HG03039 (cell line): ENCODE measurements around the gene PARD3.

Experiments
- ATAC-seq: cut with Tn5 transposase; IDR thresholded peaks from one replicate; pipeline ENCODE4 v1.9.1; 2021; ENCODE audit warnings: mild to moderate bottlenecking, moderate library complexity; ENCODE audit not compliant: unreplicated experiment

Gene PARD3

DNA sequence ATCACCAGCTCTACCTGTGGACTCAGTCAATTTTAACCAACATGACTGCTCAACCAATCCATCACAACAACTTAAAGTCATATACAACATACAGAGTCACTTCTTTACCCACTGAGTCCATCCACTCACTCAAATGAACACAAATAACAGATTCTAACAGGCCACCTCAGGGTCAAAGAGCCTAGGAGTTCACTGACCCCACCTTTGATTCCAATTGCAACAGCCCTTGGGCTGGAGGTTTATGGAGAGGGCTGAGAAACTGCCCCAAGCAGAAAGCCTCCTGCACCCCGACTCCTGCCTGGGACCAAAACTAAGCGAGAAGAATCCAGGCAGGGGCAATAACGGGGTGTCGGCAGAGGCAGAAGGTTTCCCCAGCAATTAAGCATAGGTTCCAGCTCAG, 263.8 kb downstream of the PARD3 start:
- no peak for ATAC-seq

- ATAC-seq, result no peak
Observed at GRCh38 chr10:34549953-34550352, 265.1 kb downstream of the PARD3 start.

DNA sequence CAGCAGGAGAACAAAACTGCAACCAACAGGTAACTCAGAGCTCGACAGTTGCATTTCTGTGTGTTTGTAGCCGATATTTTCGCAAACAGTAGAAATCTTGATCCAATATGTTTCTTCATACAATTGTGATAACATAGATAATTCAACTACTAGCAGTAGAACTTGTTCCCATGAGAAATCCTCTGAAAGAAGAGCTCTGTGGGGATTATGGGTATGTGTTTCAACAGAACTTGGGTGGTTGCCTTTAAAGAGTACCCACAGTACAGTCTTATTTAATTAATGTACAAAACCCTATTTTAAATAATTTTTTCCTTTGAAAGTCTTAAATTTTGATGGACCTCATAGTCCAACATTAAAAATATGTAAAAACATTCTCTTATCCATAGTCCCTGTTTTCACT, 266.1 kb downstream of the PARD3 start:
- no peak for ATAC-seq

- no peak for ATAC-seq
Observed at GRCh38 chr10:34548466-34548865, 266.6 kb downstream of the PARD3 start.

GRCh38 chr10:34547695-34548094, 267.4 kb downstream of the PARD3 start:
- ATAC-seq, result no peak

DNA sequence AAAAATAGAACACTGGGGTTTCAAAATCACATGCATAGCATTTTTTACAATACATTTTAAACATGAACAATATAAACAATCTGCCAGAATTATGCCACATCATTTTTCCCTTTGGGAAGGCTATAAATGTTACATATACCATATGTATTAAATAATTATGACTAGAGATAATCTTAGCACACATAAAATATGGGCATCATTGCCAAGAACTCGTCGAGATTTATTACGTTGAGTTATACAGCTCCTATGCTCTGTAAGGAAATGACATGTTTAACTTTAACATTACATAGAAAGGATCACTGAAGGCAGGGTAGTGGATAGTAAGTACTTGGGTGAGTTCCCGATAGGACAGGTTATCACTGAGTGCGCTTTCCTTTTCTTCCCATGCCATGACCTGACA, 267.8 kb downstream of the PARD3 start:
- ATAC-seq, result no peak

DNA sequence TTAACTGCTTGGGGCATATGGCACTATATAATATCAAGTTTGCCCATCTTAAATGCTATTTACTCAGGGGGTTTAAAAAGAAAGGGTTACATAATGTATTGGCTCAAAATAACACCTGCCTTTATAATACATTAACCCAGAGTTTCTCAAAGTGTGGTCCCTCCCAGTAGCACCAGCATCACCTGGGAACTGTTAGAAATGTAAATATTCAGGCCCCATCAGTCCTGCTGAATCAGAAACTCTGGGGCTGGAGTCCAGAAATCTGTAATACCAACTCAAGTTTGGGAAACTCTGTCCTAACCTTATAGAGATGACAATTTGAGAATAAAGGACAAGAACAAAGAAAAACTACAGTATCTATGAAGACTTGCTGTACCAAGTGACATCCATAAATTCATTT, 270.7 kb downstream of the PARD3 start:
- no peak for ATAC-seq

DNA sequence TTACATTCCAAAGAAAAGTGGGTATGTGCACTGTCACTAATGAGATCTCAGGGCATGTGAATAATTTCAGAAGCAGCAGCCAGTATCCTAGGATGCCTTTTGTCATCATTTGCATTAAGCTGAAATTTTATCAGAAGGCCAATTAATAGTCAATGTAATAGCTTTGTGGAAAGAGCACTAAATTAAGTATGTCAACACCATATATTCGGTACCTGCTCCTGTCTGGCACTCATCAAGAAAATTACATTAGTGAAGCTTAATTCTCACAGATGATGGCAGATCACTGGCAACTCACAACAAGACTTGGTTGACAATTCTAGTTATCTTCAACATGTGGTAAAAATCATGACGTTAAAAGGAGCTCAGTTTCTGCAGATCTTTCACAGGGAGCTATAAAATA, 271.4 kb downstream of the PARD3 start:
- ATAC-seq, result no peak

- no peak for ATAC-seq
Observed at GRCh38 chr10:34540492-34540891, 274.6 kb downstream of the PARD3 start.

- ATAC-seq, result no peak
Observed at GRCh38 chr10:34539533-34540315, 275.4 kb downstream of the PARD3 start.

DNA sequence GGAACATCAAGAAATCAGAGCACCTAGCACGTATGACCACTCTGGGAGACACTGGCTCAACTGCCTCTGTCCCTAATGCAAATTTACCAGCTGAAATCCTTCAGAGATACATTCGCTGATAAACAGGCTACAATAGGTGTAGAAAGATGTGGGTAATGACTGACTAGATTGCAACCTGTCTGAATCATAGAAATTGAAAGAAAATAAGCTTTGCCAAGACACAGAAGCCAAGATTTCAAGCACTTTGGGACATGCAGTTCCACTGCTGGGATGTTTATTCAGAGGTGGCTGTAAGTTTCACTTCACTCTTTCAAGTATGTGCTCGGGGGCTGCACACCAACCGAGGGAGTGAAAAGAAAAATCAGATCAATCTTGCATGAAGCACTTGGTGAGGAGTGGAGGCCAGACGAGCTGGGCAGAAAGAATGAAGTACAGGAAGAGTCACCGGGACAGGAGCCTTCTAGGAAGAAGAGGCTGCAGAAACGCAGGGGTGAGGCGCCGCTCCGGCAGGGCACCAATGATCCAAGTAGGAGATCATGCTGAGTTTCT, 276.7 kb downstream of the PARD3 start:
- ATAC-seq, result no peak

GRCh38 chr10:34537629-34538231, 277.4 kb downstream of the PARD3 start:
- ATAC-seq, result peak; percentile 80

GRCh38 chr10:34535872-34536271, 279.2 kb downstream of the PARD3 start:
- no peak for ATAC-seq

DNA sequence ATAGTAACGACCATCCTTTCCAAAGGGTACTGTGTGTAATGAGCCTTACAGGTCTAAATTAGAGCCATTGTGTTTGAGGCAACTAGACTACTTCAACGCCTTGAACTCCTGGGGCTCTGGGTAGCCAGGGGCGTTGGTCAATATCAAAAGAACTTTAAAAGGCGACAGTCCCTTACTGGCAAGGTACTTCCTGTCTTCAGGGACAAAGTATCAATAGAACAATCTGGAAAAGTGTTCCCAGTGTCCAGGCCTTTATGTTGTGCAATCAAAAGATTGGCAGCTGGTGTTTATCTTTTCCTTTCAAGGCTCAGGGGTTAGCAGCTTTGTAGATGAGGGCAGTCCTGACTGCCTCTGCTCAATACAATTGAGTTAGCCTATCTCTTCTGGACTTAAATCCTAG, 284.3 kb downstream of the PARD3 start:
- ATAC-seq, result no peak

GRCh38 chr10:34528320-34528719, 286.8 kb downstream of the PARD3 start:
- no peak for ATAC-seq

- ATAC-seq, result no peak
Observed at GRCh38 chr10:34526758-34527730, 288.1 kb downstream of the PARD3 start.

DNA sequence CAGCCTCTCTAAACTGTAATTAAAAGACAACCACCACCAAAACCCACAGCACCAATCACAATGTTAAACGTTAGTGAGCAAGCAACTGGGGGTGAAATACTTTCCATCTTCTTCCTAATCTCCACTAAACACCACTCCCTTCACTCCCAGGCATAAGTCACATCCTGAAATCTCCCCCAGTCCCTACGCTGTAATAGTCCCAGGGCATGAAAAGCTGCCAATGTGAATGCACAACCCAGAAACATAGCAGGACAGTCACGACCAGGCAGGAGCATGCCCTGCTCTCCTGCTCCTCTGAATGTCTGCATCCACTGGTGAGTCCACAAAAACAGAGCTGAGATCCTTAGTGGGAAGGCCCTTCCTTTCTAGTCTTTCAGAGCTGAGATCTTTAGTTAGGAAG, 288.9 kb downstream of the PARD3 start:
- ATAC-seq, result no peak

- no peak for ATAC-seq
Observed at GRCh38 chr10:34524369-34525091, 290.6 kb downstream of the PARD3 start.

GRCh38 chr10:34523017-34523767, 291.9 kb downstream of the PARD3 start:
- no peak for ATAC-seq

DNA sequence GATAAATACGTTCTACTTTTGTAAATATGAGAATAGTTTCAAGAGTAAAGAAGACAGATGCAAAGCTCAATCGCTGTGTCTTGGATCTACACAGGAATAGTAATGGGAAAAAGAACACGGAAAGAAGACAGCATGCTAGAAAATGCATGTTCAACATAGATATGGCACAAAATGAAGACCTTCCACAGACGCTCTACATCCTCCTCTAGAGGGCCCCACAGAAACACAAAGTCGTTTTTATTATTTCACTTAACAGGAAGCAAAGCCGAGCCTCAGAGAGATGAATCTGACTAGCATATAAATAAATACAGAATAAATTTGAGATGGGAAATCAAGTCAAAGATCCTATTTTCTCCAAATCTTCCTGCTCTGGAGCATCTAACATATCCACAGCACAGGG, 292.6 kb downstream of the PARD3 start:
- ATAC-seq, result no peak
